ENCODE data around the gene TRIM50.
"Not testable (repeated sequence)": the region's sequence is repeated elsewhere in the genome, so short reads cannot be mapped to it uniquely, and the experiment has no call there.

Gene TRIM50

DNA sequence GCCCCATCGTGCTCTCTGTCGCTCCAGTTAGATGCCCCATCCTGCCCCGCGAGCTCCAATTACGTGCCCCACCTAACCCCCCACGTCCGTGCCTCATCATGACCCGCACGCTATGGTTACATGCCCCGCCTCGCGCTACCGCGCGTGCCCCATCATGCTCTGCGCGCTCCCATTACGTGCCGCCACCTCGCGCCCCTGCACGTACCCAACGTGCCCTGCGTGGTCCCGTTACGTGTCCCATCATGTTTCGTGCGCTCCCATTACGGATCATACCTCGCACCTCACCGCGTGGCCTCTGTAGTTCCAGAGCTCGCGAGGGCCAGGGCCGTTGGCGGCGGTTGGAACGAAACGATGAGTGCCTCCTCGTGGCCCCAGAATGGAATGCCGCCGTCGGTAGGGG, at the start of gene TRIM50, which contains the start of gene FKBP6:
Gene TRIM50, minus strand, starts transcription at position 161 of the 400 bp plus-strand sequence. CDS start 3,295 bp downstream, outside the sequence.
Gene FKBP6, plus strand, starts transcription at position 240 of the 400 bp plus-strand sequence. CDS start 268 bp downstream, outside the sequence.
- DNase-seq: not testable (repeated sequence)

DNA sequence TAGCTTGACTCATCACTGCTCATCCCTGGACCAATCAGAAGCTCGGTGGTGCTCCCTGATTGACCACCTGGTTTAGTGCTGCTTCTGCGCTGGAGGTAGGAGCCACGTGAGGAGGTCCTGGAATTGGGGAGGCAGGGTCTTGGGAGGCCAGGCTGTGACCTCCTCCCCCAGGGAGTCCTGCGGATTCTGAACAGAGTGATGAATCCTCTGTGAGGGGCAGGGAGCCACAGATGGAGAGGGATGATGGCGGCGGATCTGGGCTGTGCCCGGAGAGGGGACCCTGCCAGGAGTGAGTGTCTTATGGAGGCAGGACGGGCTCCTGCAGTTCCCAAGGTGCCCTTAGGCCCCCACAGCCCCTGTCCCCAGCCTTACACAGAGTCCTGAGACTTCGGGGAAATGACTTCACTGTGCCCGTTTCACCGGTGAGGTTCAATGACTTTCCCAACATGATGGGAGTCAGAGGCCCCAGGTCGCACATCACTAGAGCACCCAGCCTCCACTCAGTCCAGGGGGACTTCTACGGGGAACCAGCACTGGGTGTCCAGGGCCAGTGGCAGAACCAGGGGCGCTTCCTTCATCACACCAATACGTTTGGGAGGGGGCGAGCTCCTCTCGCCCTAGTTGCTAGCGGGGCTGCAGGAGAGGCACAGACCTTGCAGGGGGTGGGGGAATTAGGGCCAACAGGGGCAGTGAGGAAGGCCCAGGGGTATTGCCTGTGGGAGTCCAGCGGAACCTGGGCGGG, 49.0 kb upstream of the TRIM50 start:
- no peak for DNase-seq

GRCh38 chr7:73376262-73376661, 48.4 kb upstream of the TRIM50 start:
- DNase-seq: not testable (repeated sequence)

GRCh38 chr7:73373741-73374140, 45.9 kb upstream of the TRIM50 start:
- DNase-seq: no peak

- no peak for DNase-seq
Observed at GRCh38 chr7:73369622-73370021, 41.7 kb upstream of the TRIM50 start.

DNA sequence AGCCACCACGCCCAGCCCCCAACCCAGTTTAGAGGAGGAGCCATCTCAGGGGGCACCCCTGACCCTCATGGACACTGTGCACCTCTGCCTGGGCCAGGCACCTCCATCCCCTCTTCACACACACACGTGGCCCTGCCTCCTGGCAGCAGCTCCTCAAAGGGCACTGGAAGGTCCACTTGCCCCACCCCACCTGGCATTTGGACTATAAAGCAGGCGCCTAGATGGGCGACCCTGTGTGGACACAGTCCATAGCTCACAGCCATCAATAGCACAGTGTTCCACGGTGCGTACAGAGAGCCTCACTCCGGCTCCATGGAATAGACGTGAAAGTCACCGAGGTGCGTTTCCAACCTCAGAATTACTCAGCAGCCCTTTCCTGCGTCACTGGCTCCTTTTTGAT, 41.1 kb upstream of the TRIM50 start:
- DNase-seq: no peak

GRCh38 chr7:73366990-73367389, 39.1 kb upstream of the TRIM50 start:
- DNase-seq: no peak

GRCh38 chr7:73366127-73366526, 38.2 kb upstream of the TRIM50 start:
- no peak for DNase-seq

- no peak for DNase-seq
Observed at GRCh38 chr7:73364006-73364728, 36.3 kb upstream of the TRIM50 start.

GRCh38 chr7:73363225-73364005, 35.5 kb upstream of the TRIM50 start:
- no peak for DNase-seq

GRCh38 chr7:73360590-73360989, 32.7 kb upstream of the TRIM50 start:
- not testable (repeated sequence) for DNase-seq

GRCh38 chr7:73359746-73360375, 32.0 kb upstream of the TRIM50 start:
- no peak for DNase-seq

DNA sequence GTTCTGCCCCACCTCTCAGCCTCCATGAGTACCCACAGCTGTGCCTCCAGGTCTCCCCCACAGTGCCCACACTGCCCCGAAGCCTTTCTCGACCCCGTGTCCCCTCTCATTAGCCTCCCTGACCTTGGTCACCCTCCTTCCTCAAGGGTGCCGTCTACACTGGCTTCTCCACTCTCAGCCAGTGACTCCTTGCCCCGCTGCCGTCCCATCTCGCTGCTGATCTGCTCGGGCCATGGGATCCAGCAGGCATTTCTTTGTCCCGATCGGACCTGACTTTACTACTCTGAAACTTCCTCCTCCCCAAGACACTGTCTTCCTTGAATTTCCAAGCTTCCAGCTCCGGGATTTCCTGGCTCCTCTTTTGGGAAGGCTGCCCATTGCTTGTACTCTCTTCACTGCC, 31.4 kb upstream of the TRIM50 start:
- no peak for DNase-seq

GRCh38 chr7:73358590-73359275, 30.9 kb upstream of the TRIM50 start:
- no peak for DNase-seq

- no peak for DNase-seq
Observed at GRCh38 chr7:73356159-73356558, 28.3 kb upstream of the TRIM50 start.

DNA sequence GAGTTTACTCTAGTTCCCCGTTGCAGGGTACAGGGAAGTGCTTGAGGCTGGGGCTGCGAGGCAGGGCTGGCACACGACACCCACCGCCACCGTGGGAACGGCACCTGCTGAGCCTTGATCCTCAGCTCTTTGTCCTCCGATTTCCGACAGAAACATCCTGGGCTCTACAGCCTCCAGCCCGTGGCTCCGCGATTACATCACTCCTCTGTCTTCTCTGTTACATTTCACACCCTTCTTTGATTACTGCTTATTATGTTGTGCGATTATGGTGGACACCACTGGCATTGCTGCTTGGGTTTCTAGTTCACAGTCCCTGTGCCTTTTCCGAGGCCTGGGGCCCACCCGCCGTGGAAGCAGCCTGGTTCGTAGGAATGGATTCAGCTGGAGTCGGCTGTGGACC, 26.9 kb upstream of the TRIM50 start:
- no peak for DNase-seq

DNA sequence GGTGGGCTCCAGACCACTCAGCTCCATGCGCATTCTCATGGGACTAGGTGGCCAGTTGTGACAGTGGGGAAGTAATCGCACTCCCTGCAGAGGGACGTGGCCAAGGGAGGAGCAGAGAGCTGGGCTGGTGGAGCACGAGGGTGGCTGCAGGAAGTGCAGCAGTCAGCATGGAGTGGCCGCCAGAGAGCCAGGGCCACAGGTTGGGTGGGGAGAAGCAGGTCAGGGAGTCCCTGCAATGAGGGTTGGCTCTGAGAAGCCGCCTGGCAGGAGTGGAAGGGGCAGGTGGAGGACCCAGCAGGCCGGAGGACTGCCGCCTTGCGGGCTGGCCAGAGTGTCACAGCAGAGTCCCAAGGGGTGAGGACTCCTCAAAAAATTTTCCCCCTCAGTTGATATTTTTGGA, 26.3 kb upstream of the TRIM50 start:
- no peak for DNase-seq

- no peak for DNase-seq
Observed at GRCh38 chr7:73353243-73353642, 25.4 kb upstream of the TRIM50 start.

DNA sequence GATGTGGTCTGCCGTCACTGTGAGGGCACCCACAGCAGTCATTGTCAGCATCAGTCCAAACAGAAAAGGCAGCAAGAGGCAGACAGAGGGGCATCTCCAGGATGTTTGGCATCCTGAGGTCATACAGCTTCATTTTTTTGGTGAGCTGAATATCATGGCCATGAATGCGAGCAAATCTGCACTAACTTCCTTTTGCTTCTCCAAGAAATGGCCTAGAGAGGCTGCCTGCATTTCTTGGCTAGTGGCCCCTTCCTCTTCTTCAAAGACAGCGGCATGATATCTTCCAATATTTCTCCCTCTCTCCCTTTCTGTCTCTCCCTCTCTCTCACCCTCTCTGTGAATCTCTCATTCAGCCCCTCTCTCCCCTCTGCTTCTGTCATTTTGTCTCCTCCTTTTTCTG, 24.9 kb upstream of the TRIM50 start:
- no peak for DNase-seq

DNA sequence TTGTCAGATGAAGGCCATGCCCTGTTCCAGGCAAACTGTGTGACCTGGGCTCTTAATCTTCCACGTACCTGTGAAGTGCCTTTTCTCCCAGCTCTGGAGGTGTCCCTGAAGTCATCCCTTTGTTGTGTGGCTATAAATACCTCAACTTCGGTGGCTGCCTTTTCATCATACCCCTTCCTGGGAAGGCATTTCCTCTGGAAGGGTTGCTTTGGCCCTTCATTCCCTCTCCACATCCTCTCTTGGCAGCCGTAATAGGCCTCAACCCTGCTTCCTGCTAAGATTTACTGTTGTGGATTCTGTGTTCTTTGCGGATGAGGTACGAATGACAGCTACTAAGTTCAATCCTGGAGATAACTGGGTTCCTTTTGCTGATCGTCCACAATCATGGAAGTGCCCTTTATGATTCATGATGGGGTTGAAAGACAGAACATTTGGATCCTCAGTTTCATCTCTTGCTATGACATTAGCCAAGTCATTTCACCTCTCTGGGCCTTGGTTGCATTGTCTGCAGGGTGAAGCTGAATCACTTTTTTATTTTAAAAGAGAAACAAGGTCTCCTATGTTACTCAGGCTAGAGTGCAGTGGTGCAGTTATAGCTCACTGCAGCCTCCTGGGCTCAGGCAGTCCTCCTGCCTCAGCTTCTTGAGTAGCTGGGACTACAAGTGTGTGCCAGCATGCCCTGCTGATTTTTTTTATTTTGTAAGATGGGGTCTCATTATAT, 23.7 kb upstream of the TRIM50 start:
- no peak for DNase-seq

DNA sequence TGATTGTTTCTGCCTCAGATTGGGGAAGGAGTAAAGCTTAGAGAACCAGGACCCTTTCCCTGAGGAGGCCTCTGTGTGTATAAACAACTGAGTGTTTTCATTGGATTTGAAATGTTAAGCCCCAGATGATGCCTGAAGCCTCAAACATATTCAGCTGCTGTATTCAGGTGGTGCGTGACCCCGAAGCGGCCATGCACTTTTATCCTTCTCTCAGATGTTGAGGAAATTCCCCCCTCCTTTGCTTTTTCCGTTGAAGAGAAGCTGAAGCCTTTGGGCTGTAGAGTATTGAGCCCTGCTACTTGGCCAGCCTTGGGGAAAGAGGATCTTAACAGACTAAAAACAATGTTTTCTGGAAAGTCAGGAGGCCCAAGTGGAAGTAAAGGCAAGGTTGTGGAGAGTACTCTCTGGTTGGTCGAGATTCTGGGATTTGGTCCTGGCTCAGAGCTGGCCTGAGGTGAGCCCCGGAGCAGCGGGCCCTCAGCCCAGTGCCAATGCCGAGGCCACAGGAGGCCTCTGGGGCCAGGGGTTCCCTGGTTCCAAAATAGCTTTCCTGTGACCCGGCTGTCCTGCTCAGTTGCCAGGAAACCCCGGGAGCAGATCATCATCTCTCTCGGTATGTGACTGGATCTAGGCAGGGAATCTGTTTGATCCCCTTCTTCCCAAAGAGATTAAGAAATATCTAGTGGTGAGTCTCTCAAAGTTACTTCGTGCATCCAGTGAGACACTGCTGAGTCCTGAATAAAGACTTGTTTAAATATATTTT, 22.6 kb upstream of the TRIM50 start:
- DNase-seq: no peak

Measured in SHP77 treated with DMSO at 0.1 percent for 48 hours (cell line).